Activated naive CD4-positive, alpha-beta T cell treated with anti-CD3 and anti-CD28 coated beads, Interleukin-2, amount 10 ng/mL, durations not matched to agents 7 days and 5 days (primary cell): Measurements from ENCODE around the gene BCAS3.
"Not testable (repeated sequence)": the region's sequence is repeated elsewhere in the genome, so short reads cannot be mapped to it uniquely, and the experiment has no call there.

Experiments used
- CTCF ChIA-PET: fragments of 350-600 bp; sonication (Branson Sonifier 250); formaldehyde crosslinking; loops from one replicate; lab custom pipeline; 2021; ENCODE audit warnings: antibody characterized with exemption; lab: Charles Lee
- DNase-seq: peaks from one replicate; pipeline ENCODE4 v3.0.0-alpha.2; 2020
- H3K27ac Mint-ChIP-seq: one replicate; pipeline ENCODE4 v1.8.0; 2021; ENCODE audit warnings: mild to moderate bottlenecking, moderate library complexity, mixed read lengths
- H3K27me3 Mint-ChIP-seq: one replicate; pipeline ENCODE4 v1.8.0; 2021; ENCODE audit warnings: mild to moderate bottlenecking, mixed read lengths
- H3K36me3 Mint-ChIP-seq: one replicate; pipeline ENCODE4 v1.8.0; 2021; ENCODE audit warnings: mixed read lengths
- H3K4me1 Mint-ChIP-seq: one replicate; pipeline ENCODE4 v1.8.0; 2021; ENCODE audit warnings: mixed read lengths
- H3K4me3 Mint-ChIP-seq: one replicate; pipeline ENCODE4 v1.8.0; 2021; ENCODE audit warnings: mild to moderate bottlenecking, moderate library complexity, mixed read lengths
- H3K9me3 Mint-ChIP-seq: one replicate; pipeline ENCODE4 v1.8.0; 2021; ENCODE audit warnings: mixed read lengths

Gene BCAS3

DNA sequence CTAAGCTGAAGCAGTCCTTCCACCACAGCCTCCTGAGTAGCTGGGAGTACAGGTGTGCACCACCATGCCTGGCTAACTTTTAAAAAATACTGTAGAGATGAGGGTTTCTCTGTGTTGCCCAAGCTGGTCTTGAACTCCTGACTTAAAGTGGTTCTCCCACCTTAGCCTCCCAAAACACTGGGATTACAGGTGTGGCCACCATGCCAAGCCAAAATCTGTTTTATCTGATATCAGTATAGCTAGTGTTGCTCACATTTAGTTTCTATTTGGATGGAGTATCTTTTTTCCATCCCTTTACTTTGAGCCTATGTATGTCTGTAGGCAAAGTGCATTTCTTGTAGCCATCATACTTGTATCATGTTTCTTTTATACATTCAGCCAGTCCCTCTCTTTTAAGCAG, 82.1 kb downstream of the BCAS3 start:
- no peak overlapping the region for H3K4me3 Mint-ChIP-seq
- no peaks in the 10 kb centered on the region for H3K4me1 Mint-ChIP-seq
- no peak for DNase-seq
- H3K9me3 Mint-ChIP-seq: peaks cover 4% of the 10 kb centered on the region
- H3K27ac Mint-ChIP-seq: no peak overlapping the region
- CTCF ChIA-PET: interaction anchor here (0.7 kb wide), 1 partner anchor 13 kb away, joined by 4 read pairs; no protein-coding TSS in a partner anchor
- no peaks in the 10 kb centered on the region for H3K36me3 Mint-ChIP-seq
- H3K27me3 Mint-ChIP-seq: no peaks in the 10 kb centered on the region

DNA sequence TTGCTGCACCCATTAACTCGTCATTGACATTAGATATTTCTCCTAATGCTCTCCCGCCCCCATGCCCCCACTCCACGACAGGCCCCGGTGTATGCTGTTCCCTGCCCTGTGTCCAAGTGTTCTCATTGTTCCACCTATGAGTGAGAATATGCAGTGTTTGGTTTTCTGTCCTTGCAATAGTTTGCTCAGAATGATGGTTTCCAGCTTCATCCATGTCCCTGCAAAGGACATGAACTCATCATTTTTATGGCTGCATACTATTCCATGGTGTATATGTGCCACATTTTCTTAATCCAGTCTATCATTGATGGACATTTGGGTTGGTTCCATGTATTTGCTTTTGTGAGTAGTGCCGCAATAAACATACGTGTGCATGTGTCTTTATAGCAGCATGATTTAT, 83.7 kb downstream of the BCAS3 start:
- H3K27ac Mint-ChIP-seq, CTCF ChIA-PET, H3K4me1 Mint-ChIP-seq, H3K4me3 Mint-ChIP-seq, H3K36me3 Mint-ChIP-seq, H3K9me3 Mint-ChIP-seq, DNase-seq, H3K27me3 Mint-ChIP-seq: not testable (repeated sequence)

DNA sequence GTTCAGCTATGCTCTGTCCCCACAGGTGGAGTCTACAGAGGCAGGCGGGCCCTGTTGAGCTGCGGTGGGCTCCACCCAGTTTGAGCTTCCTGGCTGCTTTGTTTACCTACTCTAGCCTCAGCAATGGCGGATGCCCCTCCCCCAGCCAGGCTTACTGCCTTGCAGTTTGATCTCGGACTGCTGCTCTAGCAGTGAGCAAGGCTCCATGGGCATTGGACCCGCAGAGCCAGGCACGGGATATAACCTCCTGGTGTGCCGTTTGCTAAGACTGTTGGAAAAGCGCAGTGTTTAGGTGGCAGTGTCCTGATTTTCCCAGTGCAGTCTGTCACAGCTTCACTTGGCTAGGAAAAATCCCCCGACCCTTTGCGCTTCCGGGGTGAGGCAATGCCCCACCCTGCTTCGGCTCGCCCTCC, 89.1 kb downstream of the BCAS3 start:
- peak; percentile 38 for DNase-seq
- Mint-ChIP-seq H3K4me1 (peaks cover 16% of the 10 kb centered on the region), H3K4me3 (no peak overlapping the region), H3K27me3 (no peaks in the 10 kb centered on the region), H3K9me3 (peaks cover 4% of the 10 kb centered on the region), H3K36me3 (no peaks in the 10 kb centered on the region), H3K27ac (no peak overlapping the region)
- CTCF ChIA-PET: no interaction called here

DNA sequence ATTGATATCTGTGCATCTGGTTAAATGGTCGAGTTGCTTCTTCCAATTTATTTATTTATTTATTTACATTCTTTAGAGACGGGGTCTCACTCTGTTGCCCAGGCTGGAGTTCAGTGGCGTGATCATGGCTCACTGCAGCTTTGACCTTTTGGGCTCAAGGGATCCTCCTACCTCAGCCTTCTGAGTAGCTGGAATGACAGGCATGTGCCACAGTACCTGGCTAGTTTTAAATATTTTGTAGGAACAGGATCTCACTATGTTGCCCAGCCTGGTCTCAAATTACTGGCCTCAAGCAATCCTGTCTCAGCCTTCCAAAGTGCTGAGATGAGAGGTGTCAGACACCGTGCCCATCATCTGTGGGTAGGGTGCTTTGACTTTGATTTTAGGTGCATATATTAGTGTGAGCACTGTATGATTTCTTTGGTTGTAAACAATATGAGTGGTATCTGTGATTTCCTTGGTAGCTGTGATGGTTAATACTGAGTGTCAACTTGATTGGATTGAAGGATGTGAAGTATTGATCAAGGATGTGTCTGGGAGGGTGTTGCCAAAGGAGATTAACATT, 90.2 kb downstream of the BCAS3 start:
- CTCF ChIA-PET: interaction anchor here (0.6 kb wide), 2 partner anchors 81 to 83 kb away, joined by 3 to 4 read pairs; no protein-coding TSS in a partner anchor
- Mint-ChIP-seq H3K36me3 (no peaks in the 10 kb centered on the region), H3K4me1 (peaks cover 16% of the 10 kb centered on the region), H3K4me3 (no peak overlapping the region), H3K27me3 (no peaks in the 10 kb centered on the region), H3K27ac (no peak overlapping the region), H3K9me3 (peaks cover 4% of the 10 kb centered on the region)
- no peak for DNase-seq

- Mint-ChIP-seq H3K4me1 (peaks cover 16% of the 10 kb centered on the region), H3K27ac (no peak overlapping the region), H3K36me3 (no peaks in the 10 kb centered on the region), H3K9me3 (peaks cover 4% of the 10 kb centered on the region), H3K27me3 (no peaks in the 10 kb centered on the region), H3K4me3 (no peak overlapping the region)
- CTCF ChIA-PET: no interaction called here
- no peak for DNase-seq
Observed at GRCh38 chr17:60769327-60769726, 91.7 kb downstream of the BCAS3 start.

GRCh38 chr17:60770946-60771422, 93.3 kb downstream of the BCAS3 start:
- CTCF ChIA-PET: no interaction called here
- no peaks in the 10 kb centered on the region for H3K9me3 Mint-ChIP-seq
- no peak for DNase-seq
- H3K36me3 Mint-ChIP-seq: no peaks in the 10 kb centered on the region
- no peaks in the 10 kb centered on the region for H3K27me3 Mint-ChIP-seq
- H3K27ac Mint-ChIP-seq: no peak overlapping the region
- H3K4me3 Mint-ChIP-seq: no peak overlapping the region
- H3K4me1 Mint-ChIP-seq: peaks cover 14% of the 10 kb centered on the region

- CTCF ChIA-PET, H3K4me1 Mint-ChIP-seq, DNase-seq, H3K9me3 Mint-ChIP-seq, H3K4me3 Mint-ChIP-seq, H3K36me3 Mint-ChIP-seq, H3K27ac Mint-ChIP-seq, H3K27me3 Mint-ChIP-seq: not testable (repeated sequence)
Observed at GRCh38 chr17:60771621-60772020, 94.0 kb downstream of the BCAS3 start.

DNA sequence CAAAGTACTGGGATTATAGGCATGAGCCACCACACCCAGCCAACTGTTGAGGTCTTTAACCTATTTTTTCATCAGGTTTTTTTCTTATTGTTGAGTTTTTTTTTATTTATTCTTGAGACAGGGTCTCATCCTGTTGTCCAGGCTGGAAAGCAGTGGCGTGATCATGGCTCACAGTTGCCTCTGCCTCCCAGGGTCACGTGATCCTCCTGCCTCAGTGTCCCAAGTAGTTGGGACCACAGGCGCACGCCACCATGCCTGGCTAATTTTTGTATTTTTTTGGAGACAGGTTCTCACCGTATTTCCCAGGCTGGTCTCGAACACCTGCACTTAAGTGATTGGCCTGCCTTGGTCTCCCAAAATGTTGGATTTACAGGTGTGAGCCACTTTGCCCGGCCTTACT, 95.9 kb downstream of the BCAS3 start:
- no peaks in the 10 kb centered on the region for H3K9me3 Mint-ChIP-seq
- peaks cover 3% of the 10 kb centered on the region for H3K4me1 Mint-ChIP-seq
- H3K4me3 Mint-ChIP-seq: no peak overlapping the region
- DNase-seq: no peak
- H3K36me3 Mint-ChIP-seq: no peaks in the 10 kb centered on the region
- no peaks in the 10 kb centered on the region for H3K27me3 Mint-ChIP-seq
- CTCF ChIA-PET: no interaction called here
- H3K27ac Mint-ChIP-seq: no peak overlapping the region

GRCh38 chr17:60781880-60782412, 104.3 kb downstream of the BCAS3 start:
- no peaks in the 10 kb centered on the region for H3K4me1 Mint-ChIP-seq
- CTCF ChIA-PET: no interaction called here
- H3K27me3 Mint-ChIP-seq: no peaks in the 10 kb centered on the region
- no peak overlapping the region for H3K27ac Mint-ChIP-seq
- H3K9me3 Mint-ChIP-seq: no peaks in the 10 kb centered on the region
- no peaks in the 10 kb centered on the region for H3K36me3 Mint-ChIP-seq
- DNase-seq: no peak
- no peak overlapping the region for H3K4me3 Mint-ChIP-seq

- H3K36me3 Mint-ChIP-seq: no peaks in the 10 kb centered on the region
- DNase-seq: no peak
- no peaks in the 10 kb centered on the region for H3K4me1 Mint-ChIP-seq
- no peak overlapping the region for H3K27ac Mint-ChIP-seq
- CTCF ChIA-PET: no interaction called here
- no peak overlapping the region for H3K4me3 Mint-ChIP-seq
- H3K9me3 Mint-ChIP-seq: no peaks in the 10 kb centered on the region
- no peaks in the 10 kb centered on the region for H3K27me3 Mint-ChIP-seq
Observed at GRCh38 chr17:60782742-60783141, 105.1 kb downstream of the BCAS3 start.

GRCh38 chr17:60790205-60790604, 112.6 kb downstream of the BCAS3 start:
- Mint-ChIP-seq H3K27ac (no peak overlapping the region), H3K27me3 (no peaks in the 10 kb centered on the region), H3K4me3 (no peak overlapping the region), H3K4me1 (no peaks in the 10 kb centered on the region), H3K36me3 (no peaks in the 10 kb centered on the region), H3K9me3 (no peaks in the 10 kb centered on the region)
- CTCF ChIA-PET: no interaction called here
- DNase-seq: no peak

- H3K27me3 Mint-ChIP-seq: no peaks in the 10 kb centered on the region
- CTCF ChIA-PET: no interaction called here
- DNase-seq: no peak
- H3K27ac Mint-ChIP-seq: no peak overlapping the region
- H3K36me3 Mint-ChIP-seq: no peaks in the 10 kb centered on the region
- H3K9me3 Mint-ChIP-seq: no peaks in the 10 kb centered on the region
- H3K4me3 Mint-ChIP-seq: no peak overlapping the region
- no peaks in the 10 kb centered on the region for H3K4me1 Mint-ChIP-seq
Observed at GRCh38 chr17:60792250-60792898, 114.7 kb downstream of the BCAS3 start.

GRCh38 chr17:60798576-60798975, 120.9 kb downstream of the BCAS3 start:
- Mint-ChIP-seq H3K36me3 (no peaks in the 10 kb centered on the region), H3K27me3 (no peaks in the 10 kb centered on the region), H3K4me3 (no peak overlapping the region), H3K9me3 (no peaks in the 10 kb centered on the region), H3K27ac (no peak overlapping the region), H3K4me1 (no peaks in the 10 kb centered on the region)
- CTCF ChIA-PET: no interaction called here
- DNase-seq: no peak

DNA sequence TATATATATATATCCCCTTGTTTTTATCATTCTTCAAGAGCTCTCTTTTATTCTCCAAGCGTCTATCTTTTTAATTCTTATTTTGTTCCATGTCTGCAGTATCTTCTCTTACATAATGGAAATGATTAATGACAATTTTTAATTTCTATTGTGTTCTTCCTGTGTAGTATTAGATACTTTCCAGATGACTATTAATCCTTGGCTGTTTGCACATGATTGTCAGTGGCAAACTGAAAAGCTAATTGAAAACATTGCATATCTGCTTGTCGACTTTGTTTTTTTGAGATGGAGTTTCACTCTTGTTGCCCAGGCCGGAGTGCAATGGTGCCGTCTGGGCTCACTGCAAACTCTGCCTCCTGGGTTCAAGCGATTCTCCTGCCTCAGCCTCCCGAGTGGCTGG, 124.7 kb downstream of the BCAS3 start:
- DNase-seq: no peak
- Mint-ChIP-seq H3K4me1 (no peaks in the 10 kb centered on the region), H3K27me3 (no peaks in the 10 kb centered on the region), H3K9me3 (no peaks in the 10 kb centered on the region), H3K4me3 (no peak overlapping the region), H3K36me3 (no peaks in the 10 kb centered on the region), H3K27ac (peak overlapping the region; percentile 9)
- CTCF ChIA-PET: no interaction called here

DNA sequence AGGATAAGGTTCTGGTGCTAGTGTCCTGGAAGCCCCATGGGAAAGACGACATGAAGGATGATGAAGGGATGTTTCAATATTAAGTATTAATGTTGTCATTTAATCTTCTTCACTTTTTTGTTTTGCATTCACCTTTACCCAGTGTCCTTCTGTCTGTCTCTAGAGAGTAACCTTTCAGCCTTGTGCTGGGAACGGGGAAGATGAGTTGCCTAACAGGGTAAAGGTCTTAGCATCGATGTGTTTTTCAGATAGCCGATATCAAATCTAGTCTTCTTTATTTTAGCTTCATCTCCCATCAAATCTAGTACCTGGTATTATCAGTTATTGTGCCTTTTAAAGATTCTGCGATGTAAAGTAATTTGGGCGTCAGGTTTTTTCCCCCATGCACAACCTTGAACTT, 125.4 kb downstream of the BCAS3 start:
- CTCF ChIA-PET: no interaction called here
- H3K9me3 Mint-ChIP-seq: no peaks in the 10 kb centered on the region
- no peaks in the 10 kb centered on the region for H3K4me1 Mint-ChIP-seq
- no peak overlapping the region for H3K4me3 Mint-ChIP-seq
- DNase-seq: no peak
- no peaks in the 10 kb centered on the region for H3K27me3 Mint-ChIP-seq
- H3K36me3 Mint-ChIP-seq: no peaks in the 10 kb centered on the region
- no peak overlapping the region for H3K27ac Mint-ChIP-seq
